GM21825 (cell line): Measurements from ENCODE around the gene SNX8.
"Not testable (repeated sequence)": the region's sequence is repeated elsewhere in the genome, so short reads cannot be mapped to it uniquely, and the experiment has no call there.

Experiments used
- ATAC-seq: cut with Tn5 transposase; IDR thresholded peaks from one replicate; pipeline ENCODE4 v1.9.1; 2021; ENCODE audit warnings: mild to moderate bottlenecking, moderate library complexity; ENCODE audit not compliant: unreplicated experiment

Gene SNX8

GRCh38 chr7:2330493-2330892, 16.3 kb upstream of the SNX8 start:
- no peak for ATAC-seq

DNA sequence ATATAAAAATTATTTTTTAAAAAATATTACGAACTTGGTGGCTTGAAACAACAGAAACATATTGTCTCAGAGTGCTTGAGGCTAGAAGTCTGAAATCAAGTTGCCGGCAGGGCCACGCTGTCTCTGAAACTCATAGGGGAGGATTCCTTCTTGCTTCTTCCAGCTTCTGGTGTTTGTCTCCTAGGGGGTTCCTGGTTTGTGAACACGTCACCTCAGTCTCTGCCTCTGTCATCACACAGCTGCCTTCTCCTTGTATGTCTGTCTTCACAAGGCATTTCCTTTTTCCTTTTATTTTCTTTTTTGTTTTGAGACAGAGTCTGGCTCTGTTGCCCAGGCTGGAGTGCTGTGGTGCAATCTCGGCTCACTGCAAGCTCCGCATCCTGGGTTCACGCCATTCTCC, 12.7 kb upstream of the SNX8 start:
- ATAC-seq = no peak

GRCh38 chr7:2325162-2325561, 10.9 kb upstream of the SNX8 start:
- ATAC-seq = no peak

DNA sequence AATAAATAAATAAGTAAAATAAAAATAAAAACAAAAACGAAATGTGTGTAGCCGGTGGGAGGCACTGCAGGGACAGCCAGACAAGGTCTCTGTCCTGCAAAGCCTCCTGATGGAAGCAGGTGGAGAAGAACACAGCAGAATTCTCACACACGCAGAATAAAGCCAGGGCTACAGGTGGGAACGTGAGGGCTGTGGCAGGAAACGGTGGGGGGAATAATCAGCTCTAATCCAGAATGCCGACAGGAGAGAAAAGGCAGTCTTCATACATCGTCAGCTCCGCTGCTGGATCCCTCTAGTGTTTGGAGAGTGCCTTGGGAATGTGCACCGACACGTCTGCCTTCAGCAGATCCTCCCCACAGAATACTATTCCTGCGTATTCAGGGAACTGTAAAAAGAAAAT, 6.8 kb upstream of the SNX8 start:
- ATAC-seq = no peak

GRCh38 chr7:2317556-2318293, 3.5 kb upstream of the SNX8 start:
- ATAC-seq = no peak

DNA sequence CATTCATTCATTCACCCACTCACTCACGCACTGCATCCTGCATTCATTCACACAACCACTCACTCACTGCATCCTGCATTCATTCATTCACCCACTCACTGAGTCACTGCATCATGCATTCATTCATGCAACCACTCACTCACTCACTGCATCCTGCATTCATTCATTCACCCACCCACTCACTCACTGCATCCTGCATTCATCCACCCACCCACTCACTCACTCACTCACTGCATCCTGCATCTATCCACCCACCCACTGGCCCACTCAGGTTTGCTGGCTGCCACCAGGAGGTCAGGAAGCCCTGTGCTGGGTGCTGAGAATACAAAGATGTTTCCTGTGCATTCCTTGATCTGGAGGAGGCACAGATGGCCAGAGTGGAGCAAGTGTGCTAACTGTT, 2.3 kb upstream of the SNX8 start:
- no peak for ATAC-seq

GRCh38 chr7:2315787-2316186, 1.5 kb upstream of the SNX8 start:
- no peak for ATAC-seq

DNA sequence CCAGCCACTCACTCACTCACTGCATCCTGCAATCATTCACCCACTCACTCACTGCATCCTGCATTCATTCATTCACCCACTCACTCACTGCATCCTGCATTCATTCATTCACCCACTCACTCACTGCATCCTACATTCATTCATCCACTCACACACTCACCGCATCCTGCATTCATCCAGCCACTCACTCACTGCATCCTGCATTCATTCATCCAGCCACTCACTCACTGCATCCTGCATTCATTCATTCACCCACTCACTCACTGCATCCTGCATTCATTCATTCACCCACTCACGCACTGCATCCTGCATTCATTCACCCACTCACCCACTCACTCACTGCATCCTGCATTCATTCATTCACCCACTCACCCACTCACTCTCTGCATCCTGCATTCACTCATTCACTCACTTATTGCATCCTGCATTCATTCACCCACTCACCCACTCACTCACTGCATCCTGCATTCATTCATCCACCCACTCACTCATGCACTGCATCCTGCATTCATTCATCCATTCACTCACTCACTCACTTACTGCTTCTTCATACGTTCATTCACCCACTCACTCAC, 802 bp upstream of the SNX8 start:
- not testable (repeated sequence) for ATAC-seq

DNA sequence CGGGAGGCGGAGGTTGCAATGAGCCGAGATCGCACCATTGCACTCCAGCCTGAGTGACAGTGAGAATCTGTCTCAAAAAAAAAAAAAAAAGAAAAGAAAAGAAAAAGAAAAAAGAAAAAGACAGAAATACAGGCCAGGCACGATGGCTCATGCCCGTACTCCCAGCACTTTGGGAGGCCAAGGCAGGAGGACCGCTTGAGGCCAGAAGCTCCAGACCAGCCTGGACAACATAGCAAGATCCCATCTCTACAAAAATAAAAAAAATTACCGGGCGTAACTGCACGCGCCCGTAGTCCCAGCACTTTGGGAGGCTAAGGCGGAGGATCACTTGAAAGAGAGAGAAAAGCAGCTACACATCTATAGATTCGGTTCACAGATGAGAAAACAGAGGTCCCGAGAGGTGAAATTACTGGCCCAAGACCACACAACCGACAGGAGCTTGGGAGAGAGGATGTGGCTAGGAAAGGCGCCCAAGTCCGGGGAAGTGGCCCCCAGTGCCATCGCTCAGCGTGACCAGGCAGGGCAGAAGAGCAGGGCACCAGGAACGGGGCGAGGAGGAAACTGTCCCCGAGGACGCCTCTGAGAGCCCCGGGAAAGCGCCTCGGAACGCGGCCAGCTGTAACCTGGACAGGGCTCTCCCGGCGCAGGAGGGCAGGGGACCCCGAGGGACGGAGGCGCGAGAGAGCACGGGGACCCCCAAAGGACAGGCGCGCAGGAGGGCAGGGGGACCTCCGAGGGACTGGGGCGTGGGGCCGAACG, 612 bp downstream of the SNX8 start:
- no peak for ATAC-seq

DNA sequence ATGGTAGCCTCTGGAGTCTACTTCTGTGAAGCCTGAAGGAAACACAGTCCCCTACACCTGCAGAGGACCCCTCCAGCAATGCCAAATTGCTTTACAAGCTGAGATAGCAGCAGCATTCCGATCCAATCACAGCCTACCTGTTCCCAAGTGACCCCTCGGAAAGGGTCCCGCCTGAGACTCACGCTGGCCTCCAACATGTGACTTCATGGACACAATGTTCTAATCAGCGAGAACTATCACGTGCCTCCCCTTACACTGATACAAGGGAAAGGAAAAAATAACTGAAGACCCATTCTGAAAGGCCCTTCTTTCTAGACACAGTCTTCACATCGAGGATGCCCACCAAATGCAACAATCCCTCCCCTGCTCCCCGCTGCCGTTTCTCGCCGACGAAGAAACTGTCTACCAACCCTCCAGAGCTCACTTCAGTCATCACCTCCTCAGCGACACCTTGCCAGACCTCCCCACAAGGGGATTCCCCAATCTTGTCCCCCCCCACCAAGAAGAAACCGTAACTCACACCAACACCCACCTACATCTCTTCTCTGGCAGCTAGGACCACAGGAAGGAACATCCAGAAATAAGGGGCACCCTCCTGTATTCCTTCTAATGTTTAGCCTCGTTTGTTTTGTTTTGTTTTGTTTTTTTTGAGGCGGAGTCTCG, 1.8 kb downstream of the SNX8 start:
- peak; percentile 20 for ATAC-seq

- no peak for ATAC-seq
Measured at GRCh38 chr7:2309889-2310331, 4.3 kb downstream of the SNX8 start.

- no peak for ATAC-seq
Measured at GRCh38 chr7:2307690-2308107, 6.5 kb downstream of the SNX8 start.

DNA sequence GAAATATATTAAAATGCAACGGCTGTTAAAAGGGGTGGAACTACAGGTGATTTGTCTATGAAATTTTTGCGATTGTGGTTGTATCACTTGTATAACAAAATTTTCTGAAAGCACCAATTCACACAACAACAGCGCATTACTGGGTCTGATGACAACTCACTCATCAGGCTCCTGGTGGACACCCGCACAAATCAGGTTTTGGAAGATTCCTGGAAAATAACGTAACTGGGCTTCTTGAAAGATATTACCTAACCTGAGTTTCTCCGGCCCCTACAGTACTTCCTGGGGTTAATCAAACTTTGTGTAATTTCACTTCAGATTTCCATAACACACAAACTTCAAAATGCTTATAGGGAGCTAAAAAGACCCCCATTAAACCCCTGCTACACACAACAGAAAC, 7.6 kb downstream of the SNX8 start:
- no peak for ATAC-seq

DNA sequence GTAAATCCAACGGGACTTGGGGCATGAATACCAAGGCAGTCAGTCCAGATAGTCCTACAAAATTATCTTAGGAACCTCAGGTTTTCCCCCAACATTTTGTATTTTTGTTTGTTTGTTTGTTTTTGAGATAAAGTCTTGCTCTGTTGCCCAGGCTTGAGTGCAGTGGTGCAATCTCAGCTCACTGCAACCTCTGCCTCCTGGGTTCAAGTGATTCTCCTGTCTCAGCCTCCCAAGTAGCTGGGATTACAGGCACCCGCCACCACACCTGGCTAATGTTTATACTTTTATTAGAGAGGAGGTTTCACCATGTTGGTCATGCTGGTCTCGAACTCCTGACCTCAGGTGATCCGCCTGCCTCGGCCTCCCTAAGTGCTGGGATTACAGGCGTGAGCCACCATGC, 9.0 kb downstream of the SNX8 start:
- ATAC-seq = not testable (repeated sequence)

DNA sequence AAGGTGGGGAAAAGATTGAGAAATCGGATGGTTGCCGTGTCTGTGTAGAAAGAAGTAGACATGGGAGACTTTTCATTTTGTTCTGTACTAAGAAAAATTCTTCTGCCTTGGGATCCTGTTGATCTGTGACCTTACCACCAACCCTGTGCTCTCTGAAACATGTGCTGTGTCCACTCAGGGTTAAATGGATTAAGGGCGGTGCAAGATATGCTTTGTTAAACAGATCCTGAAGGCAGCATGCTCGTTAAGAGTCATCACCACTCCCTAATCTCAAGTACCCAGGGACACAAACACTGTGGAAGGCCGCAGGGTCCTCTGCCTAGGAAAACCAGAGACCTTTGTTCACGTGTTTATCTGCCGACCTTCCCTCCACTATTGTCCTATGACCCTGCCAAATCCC, 10.7 kb downstream of the SNX8 start:
- not testable (repeated sequence) for ATAC-seq

DNA sequence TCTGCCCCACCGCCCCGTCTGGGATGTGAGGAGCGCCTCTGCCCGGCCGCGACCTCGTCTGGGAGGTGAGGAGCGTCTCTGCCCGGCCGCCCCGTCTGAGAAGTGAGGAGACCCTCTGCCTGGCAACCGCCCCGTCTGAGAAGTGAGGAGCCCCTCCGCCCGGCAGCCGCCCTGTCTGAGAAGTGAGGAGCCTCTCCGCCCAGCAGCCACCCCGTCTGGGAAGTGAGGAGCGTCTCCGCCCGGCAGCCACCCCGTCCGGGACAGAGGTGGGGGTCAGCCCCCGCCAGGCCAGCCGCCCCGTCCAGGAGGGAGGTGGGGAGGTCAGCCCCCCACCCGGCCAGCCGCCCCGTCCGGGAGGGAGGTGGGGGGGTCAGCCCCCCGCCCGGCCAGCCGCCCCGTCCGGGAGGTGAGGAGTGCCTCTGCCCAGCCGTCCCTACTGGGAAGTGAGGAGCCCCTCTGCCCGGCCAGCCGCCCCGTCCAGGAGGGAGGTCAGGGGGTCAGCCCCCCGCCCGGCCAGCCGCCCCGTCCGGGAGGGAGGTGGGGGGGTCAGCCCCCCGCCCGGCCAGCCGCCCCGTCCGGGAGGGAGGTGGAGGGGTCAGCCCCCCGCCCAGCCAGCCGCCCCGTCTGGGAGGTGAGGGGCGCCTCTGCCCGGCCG, 11.4 kb downstream of the SNX8 start:
- ATAC-seq = not testable (repeated sequence)

DNA sequence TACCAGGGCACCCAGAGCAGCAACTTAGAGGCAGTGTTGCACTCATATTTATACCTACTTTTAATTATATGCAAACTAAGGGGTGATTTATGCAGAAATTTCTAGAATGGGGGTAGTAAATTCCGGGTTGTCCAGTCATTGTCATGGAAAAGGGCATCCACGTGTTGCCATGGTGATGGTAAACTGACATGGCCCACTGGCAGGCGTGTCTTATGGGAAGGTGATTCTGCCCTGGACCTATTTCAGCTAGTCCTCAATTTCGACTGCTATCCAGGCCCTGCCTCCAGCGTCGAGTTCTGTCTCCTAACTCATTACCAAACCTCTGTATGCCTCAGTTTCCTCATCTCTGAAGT, 12.8 kb downstream of the SNX8 start:
- ATAC-seq = no peak

GRCh38 chr7:2299870-2300512, 14.2 kb downstream of the SNX8 start:
- ATAC-seq = no peak

GRCh38 chr7:2299131-2299829, 15.0 kb downstream of the SNX8 start:
- peak; percentile 45 for ATAC-seq

GRCh38 chr7:2296832-2297231, 17.4 kb downstream of the SNX8 start:
- ATAC-seq = no peak
